K562 (cell line): ENCODE results near the gene PPP1R10. TPM values are rescaled to one million over a fixed set of nuclear protein-coding genes. Genes with fewer than 3 reads are reported as not detected.

Experiments
- ATF1 ChIP-seq, 2 experiments: fragments of 450-650 bp in 1 of 2; IDR thresholded peaks; 2 replicates each; pipeline ENCODE4 v1.6.1; 2016; ENCODE audit warnings: missing compliant biosample characterization in 1 of 2, missing genetic modification characterization in 1 of 2
- ATF4 ChIP-seq: fragments of 450-650 bp; formaldehyde crosslinking; IDR thresholded peaks from 2 replicates; pipeline ENCODE4 v1.4.0; 2022; ENCODE audit warnings: mild to moderate bottlenecking, moderate library complexity
- BACH1 ChIP-seq: fragments of 200-800 bp; sonication (Bioruptor generic); IDR thresholded peaks from 2 replicates; pipeline ENCODE4 v1.6.1; 2016; ENCODE audit warnings: missing genetic modification characterization, missing compliant biosample characterization
- CEBPG ChIP-seq, 3 experiments: fragments of 200-800 bp in 1 of 3; sonication (Bioruptor generic) in 1 of 3; sonication (generic) in 1 of 3; formaldehyde crosslinking in 1 of 3; IDR thresholded peaks in 2 of 3; conservative IDR thresholded peaks in 1 of 3; 2 replicates each; pipeline versions ENCODE4 v1.6.1 to v1.8.0; 2016 to 2022; ENCODE audit warnings: missing compliant biosample characterization in 2 of 3, missing genetic modification characterization in 2 of 3, mild to moderate bottlenecking in 1 of 3, missing genetic modification reagents in 1 of 3
- CHD4 ChIP-seq: fragments of 200-600 bp; sonication (generic); IDR thresholded peaks from 3 replicates; pipeline ENCODE4 v1.6.1; 2012; ENCODE audit warnings: low read depth, mild to moderate bottlenecking, mixed read lengths, low read length, inconsistent platforms; ENCODE audit not compliant: insufficient read depth, insufficient replicate concordance, poor library complexity, severe bottlenecking
- CREB1 ChIP-seq, 2 experiments: sonication (generic) in 1 of 2; formaldehyde crosslinking in 1 of 2; IDR thresholded peaks; 2 replicates each; pipeline versions ENCODE4 v1.6.1 to v1.8.0; 2012 to 2022; ENCODE audit warnings: inconsistent platforms in 1 of 2, mild to moderate bottlenecking in 1 of 2, missing genetic modification reagents in 1 of 2, moderate library complexity in 1 of 2
- DNMT1 ChIP-seq: fragments of 450-650 bp; IDR thresholded peaks from 2 replicates; pipeline ENCODE4 v1.6.1; 2016; ENCODE audit warnings: antibody characterized with exemption, mild to moderate bottlenecking
- EGR1 ChIP-seq: fragments of 450-650 bp; conservative IDR thresholded peaks from 2 replicates; pipeline ENCODE4 v1.6.1; 2017; ENCODE audit warnings: mild to moderate bottlenecking
- EWSR1 ChIP-seq: fragments of 450-650 bp; IDR thresholded peaks from 2 replicates; pipeline ENCODE4 v1.6.1; 2018; ENCODE audit warnings: borderline replicate concordance, mild to moderate bottlenecking, low read depth, moderate library complexity; ENCODE audit not compliant: partially characterized antibody
- IRF2 ChIP-seq: sonication (generic); formaldehyde crosslinking; IDR thresholded peaks from 2 replicates; pipeline ENCODE4 v1.8.1; 2022; ENCODE audit warnings: mild to moderate bottlenecking, missing genetic modification reagents
- KDM4B ChIP-seq, 2 experiments: fragments of 450-650 bp in 1 of 2; sonication (generic) in 1 of 2; IDR thresholded peaks; 2 replicates each; pipeline ENCODE4 v1.6.1; 2016 to 2017; ENCODE audit warnings: borderline replicate concordance in 2 of 2, antibody characterized with exemption in 1 of 2, low read depth in 1 of 2, mild to moderate bottlenecking in 1 of 2
- MCM3 ChIP-seq: fragments of 450-650 bp; IDR thresholded peaks from 2 replicates; pipeline ENCODE4 v1.6.1; 2016
- NUFIP1 ChIP-seq: fragments of 450-650 bp; IDR thresholded peaks from 2 replicates; pipeline ENCODE4 v1.6.1; 2018; ENCODE audit not compliant: partially characterized antibody
- PHF20 ChIP-seq: fragments of 450-650 bp; IDR thresholded peaks from 2 replicates; pipeline ENCODE4 v1.6.1; 2018; ENCODE audit not compliant: partially characterized antibody
- SMAD4 ChIP-seq: fragments of 250-450 bp; sonication (Bioruptor Pico); conservative IDR thresholded peaks from 2 replicates; pipeline ENCODE4 v1.8.0; 2021; ENCODE audit warnings: inconsistent platforms, mild to moderate bottlenecking, moderate library complexity
- TRIM25 ChIP-seq: fragments of 450-650 bp; IDR thresholded peaks from 2 replicates; pipeline ENCODE4 v1.7.0; 2016; ENCODE audit warnings: borderline replicate concordance
- ZBTB33 ChIP-seq: sonication (generic); formaldehyde crosslinking; IDR thresholded peaks from 2 replicates; pipeline ENCODE4 v1.8.1; 2023; ENCODE audit warnings: mild to moderate bottlenecking, missing genetic modification reagents
- ZBTB43 ChIP-seq: sonication (generic); formaldehyde crosslinking; IDR thresholded peaks from 2 replicates; pipeline ENCODE4 v1.8.0; 2023; ENCODE audit warnings: mild to moderate bottlenecking, missing genetic modification reagents
- ZFP1 ChIP-seq: fragments of 450-650 bp; formaldehyde crosslinking; IDR thresholded peaks from 2 replicates; pipeline ENCODE4 v1.4.0; 2020; ENCODE audit warnings: mild to moderate bottlenecking, mixed read lengths
- ZNF23 ChIP-seq: fragments of 250-450 bp; sonication (Bioruptor Pico); IDR thresholded peaks from 2 replicates; pipeline ENCODE4 v1.4.0; 2020; ENCODE audit warnings: mild to moderate bottlenecking
- ZNF785 ChIP-seq: fragments of 250-450 bp; sonication (Bioruptor Pico); IDR thresholded peaks from 2 replicates; pipeline ENCODE4 v1.4.0; 2020; ENCODE audit warnings: mild to moderate bottlenecking
- polyA plus RNA-seq, 8 experiments: library from polyadenylated mRNA; depleted of rRNA in 4 of 8; stranded (reverse) in 5 of 8; unstranded in 3 of 8; fragments of >200 nt; fragmentation: Nextera tagmentation in 2 of 8; fragmentation: Illumina TruSeq in 1 of 8; extraction: Ambion mirVana in 2 of 8; extraction: Trizol in 1 of 8; gene quantifications; 2 replicates each; pipeline versions ENCODE4 v1.2.1 to v1.2.3, GENCODE V29; 2011 to 2014; ENCODE audit warnings: inconsistent platforms in 1 of 8, missing spikeins in 1 of 8
- total RNA-seq, 7 experiments: library from RNA; depleted of rRNA in 6 of 7; stranded (reverse); fragments of >200 nt in 6 of 7; fragmentation: Illumina TruSeq in 2 of 7; extraction: Trizol in 2 of 7; gene quantifications; 2 replicates each; pipeline versions ENCODE4 v1.2.1 to v1.2.3, GENCODE V29; 2011 to 2021; ENCODE audit warnings: low replicate concordance in 1 of 7

PPP1R10 gene
- total and polyA plus RNA-seq, 9 of the 15 experiments (the other 6 are each of a cell fraction or from before 2014, with no cell fraction given) = 14.1 to 65.5 (median 32.6) TPM

GRCh38 chr6:30647242-30648116, 30.4 kb upstream of the PPP1R10 start (continued):
- TF ChIP-seq PHF20 (peak; percentile 9), IRF2 (CRISPR knock-in tag) (no peak), ZFP1 (no peak), BACH1 (tag) (no peak), CREB1 (IDR thresholded peaks at IDR 0.05) (no peak), CREB1 (CRISPR knock-in tag; IDR thresholded peaks at IDR 0.05) (no peak), ZNF785 (CRISPR knock-in tag) (no peak), EWSR1 (no peak), ATF1 (CRISPR knock-in tag; IDR thresholded peaks at IDR 0.05) (no peak), ATF1 (tag; IDR thresholded peaks at IDR 0.05) (peak; percentile 65), TRIM25 (no peak), MCM3 (no peak), ATF4 (CRISPR knock-in tag) (no peak), DNMT1 (no peak), ZBTB33 (no peak), KDM4B (IDR thresholded peaks at IDR 0.05; ENCODE audit: borderline replicate concordance in 2 of 2, low read depth in 1 of 2) (peak in 1 of 2 experiments; percentile 42; a peak in 1 of 4 replicates), CHD4 (peak; percentile 70), ZNF23 (CRISPR knock-in tag) (no peak), CEBPG (CRISPR knock-in tag; IDR thresholded peaks at IDR 0.05) (no peak), CEBPG (tag; conservative IDR thresholded peaks at IDR 0.05 in 1 of 2, IDR thresholded peaks at IDR 0.05 in 1 of 2) (no peak), SMAD4 (CRISPR knock-in tag) (peak; percentile 65; the same call in 1 of the 2 replicates), ZBTB43 (CRISPR knock-in tag) (0 out of 2 replicates have a peak, but pooled peaks have one; percentile 32), NUFIP1 (no peak), EGR1 (peak; percentile 62)
